Measurements from ENCODE around the gene DRC7. TPM values are rescaled to one million over a fixed set of nuclear protein-coding genes. Genes with fewer than 3 reads are reported as not detected.
A peak's percentile ranks its signal among the peaks of the same experiment; 100 is the strongest.

The DRC7 gene
- total and polyA plus RNA-seq, 8 donors, result 0.28 to 2.4 (median 0.76) TPM

DNA sequence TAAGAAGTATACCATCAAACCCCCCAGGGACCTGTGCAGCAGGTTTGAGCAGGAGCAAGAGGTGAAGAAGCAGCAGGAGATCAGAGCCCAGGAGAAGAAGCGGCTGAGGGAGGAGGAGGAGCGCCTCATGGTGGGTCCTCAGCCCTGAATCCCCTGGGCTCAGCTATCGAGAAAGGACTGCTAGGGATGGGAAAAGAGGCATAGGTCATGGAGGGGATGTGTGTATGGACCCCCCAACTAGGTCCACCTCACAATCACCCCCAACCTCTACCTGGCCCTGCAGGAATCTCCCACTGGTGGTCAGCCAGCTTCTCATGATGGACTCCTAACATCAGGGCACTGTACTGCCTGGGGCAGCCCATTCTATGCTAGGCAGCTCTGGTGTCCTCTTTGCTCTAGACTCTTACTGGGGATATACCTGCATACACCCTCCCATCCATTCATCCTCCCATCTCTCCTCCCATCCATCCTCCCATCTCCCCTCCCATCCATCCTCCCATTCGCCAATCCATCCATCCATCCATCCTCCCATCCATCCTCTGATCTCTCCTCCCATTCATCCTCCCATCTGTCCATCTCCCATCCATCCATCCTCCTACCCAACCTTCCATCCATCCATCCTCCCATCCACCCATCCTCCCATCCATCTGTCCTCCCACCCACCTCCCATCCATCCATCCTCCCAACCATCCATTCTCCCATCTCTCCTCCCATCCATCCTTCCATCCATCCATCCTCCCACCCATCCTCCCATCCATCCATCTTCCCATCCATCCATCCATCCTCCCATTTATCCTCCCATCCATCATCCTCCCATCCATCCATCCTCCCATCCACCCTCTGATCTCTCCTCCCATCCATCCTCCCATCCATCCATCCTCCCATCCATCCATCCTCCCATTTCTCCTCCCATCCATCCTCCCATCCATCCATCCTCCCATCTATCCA lies 10.6 kb downstream of the DRC7 start:
- TF ChIP-seq, protein P1, sequence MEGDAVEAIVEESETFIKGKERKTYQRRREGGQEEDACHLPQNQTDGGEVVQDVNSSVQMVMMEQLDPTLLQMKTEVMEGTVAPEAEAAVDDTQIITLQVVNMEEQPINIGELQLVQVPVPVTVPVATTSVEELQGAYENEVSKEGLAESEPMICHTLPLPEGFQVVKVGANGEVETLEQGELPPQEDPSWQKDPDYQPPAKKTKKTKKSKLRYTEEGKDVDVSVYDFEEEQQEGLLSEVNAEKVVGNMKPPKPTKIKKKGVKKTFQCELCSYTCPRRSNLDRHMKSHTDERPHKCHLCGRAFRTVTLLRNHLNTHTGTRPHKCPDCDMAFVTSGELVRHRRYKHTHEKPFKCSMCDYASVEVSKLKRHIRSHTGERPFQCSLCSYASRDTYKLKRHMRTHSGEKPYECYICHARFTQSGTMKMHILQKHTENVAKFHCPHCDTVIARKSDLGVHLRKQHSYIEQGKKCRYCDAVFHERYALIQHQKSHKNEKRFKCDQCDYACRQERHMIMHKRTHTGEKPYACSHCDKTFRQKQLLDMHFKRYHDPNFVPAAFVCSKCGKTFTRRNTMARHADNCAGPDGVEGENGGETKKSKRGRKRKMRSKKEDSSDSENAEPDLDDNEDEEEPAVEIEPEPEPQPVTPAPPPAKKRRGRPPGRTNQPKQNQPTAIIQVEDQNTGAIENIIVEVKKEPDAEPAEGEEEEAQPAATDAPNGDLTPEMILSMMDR (IDR thresholded peaks at IDR 0.05), result no peak
- Histone ChIP-seq H3K27ac (peak overlapping the region in 3 of 4 donors; percentile 42 to 76 (median 65)), H3K4me3 (no peak overlapping the region), H3K27me3 (no peaks in the 10 kb centered on the region), H3K4me1 (peaks cover 27 to 31% (median 30%) of the 10 kb centered on the region in 3 donors), H3K36me3 (no peaks in the 10 kb centered on the region), H3K9me3 (no peaks in the 10 kb centered on the region)
- intact Hi-C loops (cut with DNase I), result no loop called here
- FAIRE-seq, result no peak
- WGBS, 2 donors, result 94 to 96% methylated on average over 4 of the region's 4 CpGs
- peak in 1 of 6 donors; percentile 21 for DNase-seq
- ATAC-seq, result no peak

DNA sequence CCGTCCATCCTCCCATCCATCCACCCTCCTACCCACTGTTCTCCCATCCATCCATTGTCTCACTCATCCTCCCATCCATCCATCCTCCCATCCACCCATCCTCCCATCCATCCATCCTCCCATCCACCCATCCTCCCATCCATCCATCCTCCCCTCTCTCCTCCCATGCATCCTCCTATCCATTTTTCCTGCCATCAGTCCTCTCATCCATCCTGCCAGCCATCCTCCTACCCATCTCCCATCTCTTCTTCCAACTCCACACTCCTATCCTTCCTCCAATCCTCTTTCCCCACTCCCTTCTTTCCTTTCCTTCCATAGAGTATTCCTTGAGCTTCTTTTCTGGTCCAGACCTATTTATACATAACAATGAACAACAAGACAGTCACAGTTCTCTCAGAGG lies 12.1 kb downstream of the DRC7 start:
- Histone ChIP-seq H3K4me1 (peaks cover 15 to 19% (median 16%) of the 10 kb centered on the region in 3 donors), H3K27me3 (no peaks in the 10 kb centered on the region), H3K27ac (no peak overlapping the region), H3K4me3 (no peak overlapping the region), H3K9me3 (no peaks in the 10 kb centered on the region), H3K36me3 (no peaks in the 10 kb centered on the region)
- TF ChIP-seq, protein P1 (IDR thresholded peaks at IDR 0.05), result no peak
- DNase-seq, result no peak
- no peak for FAIRE-seq
- intact Hi-C loops (cut with DNase I), result no loop called here
- WGBS, 2 donors, result 67% methylated on average over 1 of the region's 1 CpG; no CpG with 5 or more reads in 1 of the 2 donors
- ATAC-seq, result no peak

DNA sequence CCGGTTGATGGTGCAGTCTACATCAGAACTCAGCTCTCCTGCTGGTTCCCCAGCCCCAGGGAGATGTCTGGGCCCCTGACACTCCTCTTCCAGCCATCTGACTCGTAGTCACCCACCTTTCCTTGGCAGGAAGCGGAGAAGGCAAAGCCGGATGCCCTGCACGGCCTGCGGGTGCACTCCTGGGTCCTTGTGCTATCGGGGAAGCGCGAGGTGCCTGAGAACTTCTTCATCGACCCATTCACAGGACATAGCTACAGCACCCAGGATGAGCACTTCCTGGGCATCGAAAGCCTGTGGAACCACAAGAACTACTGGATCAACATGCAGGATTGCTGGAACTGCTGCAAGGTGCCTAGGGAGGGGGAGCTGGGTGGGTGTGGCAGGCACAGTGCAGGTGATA lies 12.7 kb downstream of the DRC7 start:
- WGBS, 2 donors, result 89 to 93% methylated on average over 11 of the region's 11 CpGs
- Histone ChIP-seq H3K36me3 (no peaks in the 10 kb centered on the region), H3K4me3 (no peak overlapping the region), H3K27me3 (no peaks in the 10 kb centered on the region), H3K9me3 (no peaks in the 10 kb centered on the region), H3K4me1 (peaks cover 15 to 18% (median 16%) of the 10 kb centered on the region in 3 donors), H3K27ac (no peak overlapping the region)
- no peak for ATAC-seq
- no peak for FAIRE-seq
- intact Hi-C loops (cut with DNase I), result no loop called here
- peak in 2 of 6 donors; percentile 21 to 39 for DNase-seq
- TF ChIP-seq, protein P1 (IDR thresholded peaks at IDR 0.05), result no peak

DNA sequence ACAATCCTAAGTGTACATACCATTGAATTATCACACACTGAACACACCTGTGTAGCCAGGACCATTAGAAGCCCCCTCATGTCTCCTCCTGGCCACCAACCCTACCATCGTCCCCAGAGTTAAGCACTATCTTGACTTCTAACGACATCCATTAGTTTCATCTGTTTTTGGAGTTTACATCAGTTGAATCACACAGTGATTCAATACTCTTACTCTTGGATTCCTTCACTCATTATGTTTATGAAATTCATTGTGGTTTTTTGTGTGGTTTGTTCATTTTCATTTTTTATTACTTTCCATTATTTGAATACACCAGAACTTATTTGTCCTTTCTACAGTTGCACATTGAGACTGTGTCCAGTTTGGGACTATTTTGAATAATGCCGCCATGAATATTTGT lies 13.6 kb downstream of the DRC7 start:
- TF ChIP-seq, protein P1 (IDR thresholded peaks at IDR 0.05), result no peak
- 89 to 90% methylated on average over 3 of the region's 3 CpGs for WGBS, 2 donors

DNA sequence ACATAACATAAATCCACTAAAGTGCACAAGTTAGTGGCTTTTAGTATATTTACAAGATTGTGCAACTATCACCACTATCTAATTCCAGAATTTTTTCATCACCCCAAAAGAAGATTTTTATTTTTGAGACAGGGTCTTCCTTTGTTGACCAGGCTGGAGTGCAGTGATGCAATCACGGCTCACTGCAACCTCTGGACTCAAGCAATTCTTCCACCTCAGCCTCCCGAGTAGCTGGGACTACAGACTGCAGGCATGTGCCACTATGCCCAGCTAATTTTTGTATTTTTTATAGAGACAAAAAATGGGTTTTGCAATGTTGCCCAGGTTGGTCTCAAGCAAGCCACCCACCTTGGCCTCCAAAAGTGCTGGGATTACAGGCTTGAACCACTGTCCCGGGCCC lies 15.1 kb downstream of the DRC7 start:
- DNase-seq (peak in 1 of 6 donors; percentile 9), ATAC-seq (no peak), FAIRE-seq (no peak)
- Histone ChIP-seq H3K36me3 (no peaks in the 10 kb centered on the region), H3K4me3 (no peak overlapping the region), H3K9me3 (no peaks in the 10 kb centered on the region), H3K27me3 (no peaks in the 10 kb centered on the region), H3K27ac (no peak overlapping the region), H3K4me1 (peaks cover 3% of the 10 kb centered on the region in 3 donors)
- TF ChIP-seq, protein P1 (IDR thresholded peaks at IDR 0.05), result no peak
- intact Hi-C loops (cut with DNase I), result no loop called here
- 93 to 94% methylated on average over 3 of the region's 3 CpGs for WGBS, 2 donors

More for the DNA sequence above, 13.6 kb downstream of the DRC7 start:
- intact Hi-C loops (cut with DNase I), result no loop called here
- H3K4me1 ChIP-seq, result peaks cover 14 to 18% (median 14%) of the 10 kb centered on the region in 3 donors
- no peak overlapping the region for H3K4me3 ChIP-seq
- H3K27ac ChIP-seq, result no peak overlapping the region
- H3K36me3 ChIP-seq, result no peaks in the 10 kb centered on the region
- DNase-seq (no peak), ATAC-seq (no peak), FAIRE-seq (no peak)
- no peaks in the 10 kb centered on the region for H3K9me3 ChIP-seq
- no peaks in the 10 kb centered on the region for H3K27me3 ChIP-seq

All from pancreas (tissue), 10 donors.